Motor neuron (in vitro differentiated cells): ENCODE measurements around the gene FFAR3. TPM values are rescaled to one million over a fixed set of nuclear protein-coding genes. Genes with fewer than 3 reads are reported as not detected.
"Not testable (repeated sequence)": the region's sequence is repeated elsewhere in the genome, so short reads cannot be mapped to it uniquely, and the experiment has no call there.

Source experiments
- ATAC-seq, 8 experiments: fragments of 200-7000 bp; cut with Tn5 transposase; replicated peaks in 6 of 8; 2 replicates each; pipeline ENCODE4 v1.8.0; 2021; ENCODE audit warnings: mild to moderate bottlenecking in 8 of 8, moderate library complexity in 8 of 8
- H3K27ac ChIP-seq, 2 donors: fragments of 250-450 bp; sonication (Bioruptor Pico); 2 replicates each; pipeline ENCODE4 v1.9.0; 2021; ENCODE audit warnings: antibody characterized with exemption in 2 of 2, mild to moderate bottlenecking in 2 of 2, moderate library complexity in 1 of 2
- H3K4me1 ChIP-seq, 2 donors: fragments of 250-450 bp; sonication (Bioruptor Pico); replicated peaks in 1 of 2; 2 replicates each; pipeline ENCODE4 v1.6.1; 2021; ENCODE audit warnings: antibody characterized with exemption in 2 of 2, mild to moderate bottlenecking in 2 of 2, moderate library complexity in 1 of 2
- H3K4me3 ChIP-seq, 5 donors: fragments of 250-450 bp; sonication (Bioruptor Pico); 2 replicates each; pipeline ENCODE4 v1.9.0; 2021; ENCODE audit warnings: antibody characterized with exemption in 5 of 5, mild to moderate bottlenecking in 5 of 5, moderate library complexity in 4 of 5
- WGBS, 10 experiments: fragments of 450-650 bp; shearing (Covaris generic); methylation state at CpG; one replicate each; pipeline ENCODE4 v1.0.0; 2022; 5-methylcytosine and 5-hydroxymethylcytosine counted together
- in situ Hi-C, 9 experiments: fragments of 400-800 bp; cut with MboI; loops; one replicate each; pipeline ENCODE4 v1.15.0; 2021; ENCODE audit warnings: low sequenced_read_pairs in 9 of 9, low pct_unique_long_range_greater_than_20kb in 2 of 9; ENCODE audit not compliant: unreplicated experiment in 9 of 9
- total RNA-seq, 8 experiments: library from RNA; unstranded; fragments of 300-600 nt; gene quantifications; 2 replicates each; pipeline versions ENCODE4 v1.2.3 to v1.2.4, GENCODE V29; 2022

The FFAR3 gene
- total RNA-seq, 8 experiments from 2014 or later, result 0.31 to 0.52 TPM; not detected in 6

DNA sequence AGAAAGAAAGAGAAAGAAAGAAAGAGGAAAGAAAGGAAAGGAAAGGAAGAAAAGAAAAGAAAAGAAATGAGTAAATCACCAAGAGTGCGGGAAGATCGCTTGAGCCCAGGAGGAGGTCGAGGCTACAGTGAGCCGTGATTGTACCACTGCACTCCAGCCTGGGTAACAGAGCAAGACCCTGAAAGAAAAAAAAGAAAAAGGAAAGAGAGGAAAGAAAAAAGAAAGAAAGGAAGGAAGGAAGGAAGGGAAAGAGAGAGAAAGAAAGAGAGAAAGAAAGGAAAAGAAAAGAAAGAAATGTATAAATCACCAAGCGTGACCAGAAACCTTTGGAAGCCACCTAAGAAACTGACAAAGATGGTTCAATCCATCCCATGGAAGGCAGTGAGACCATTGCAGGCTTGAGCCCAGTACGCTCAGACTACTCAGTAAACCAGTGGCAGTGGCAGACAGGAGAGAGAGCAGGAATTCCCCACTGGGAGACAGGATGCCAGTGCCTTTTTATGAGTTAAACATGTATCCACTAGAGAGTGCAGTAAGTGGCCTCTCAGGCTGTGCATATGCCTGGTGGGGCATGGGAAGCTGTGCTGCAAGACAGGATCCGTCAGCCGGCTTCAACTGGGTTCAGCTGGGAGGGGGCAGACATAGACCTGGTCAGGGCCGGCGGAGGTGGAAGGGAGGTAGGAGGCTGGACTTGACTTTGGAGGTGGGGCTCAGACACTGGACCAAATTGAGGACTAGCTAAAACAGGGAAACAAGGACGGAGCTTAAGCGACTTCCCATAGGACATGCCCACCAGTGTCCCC, 17.4 kb downstream of the FFAR3 start:
- H3K27ac ChIP-seq, result no peak overlapping the region
- WGBS, 10 experiments, result 40 to 100% (median 84%) methylated on average over 1 to 10 of the region's 12 CpGs; no CpG with 5 or more reads in 1 of the 10 experiments
- peak in 1 of 8 experiments; percentile 31 for ATAC-seq
- no peaks in the 10 kb centered on the region for H3K4me1 ChIP-seq
- H3K4me3 ChIP-seq, result no peak overlapping the region
- in situ Hi-C loops, result no loop called here

DNA sequence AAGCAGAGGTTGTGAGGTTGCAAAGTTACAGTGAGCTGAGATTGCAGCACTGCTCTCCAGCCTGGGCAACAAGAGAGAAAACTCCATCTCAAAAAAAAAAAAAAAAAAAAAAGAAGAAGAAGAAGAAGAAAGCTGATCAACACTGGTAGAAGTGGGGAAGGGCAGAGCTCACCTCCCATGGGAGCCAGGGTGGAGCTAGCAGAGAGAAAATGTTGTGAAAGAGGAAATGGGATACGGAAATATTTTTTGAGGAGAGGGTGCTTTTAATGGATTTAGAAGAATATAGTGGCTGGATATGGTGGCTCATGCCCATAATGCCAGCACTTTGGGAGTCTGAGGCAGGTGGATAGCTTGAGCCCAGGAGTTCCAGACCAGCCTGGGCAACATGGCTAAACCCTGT, 19.4 kb downstream of the FFAR3 start:
- Histone ChIP-seq H3K27ac (no peak overlapping the region), H3K4me3 (no peak overlapping the region), H3K4me1 (no peaks in the 10 kb centered on the region)
- in situ Hi-C loops, result no loop called here
- no peak for ATAC-seq
- WGBS, 10 experiments, result 11 to 100% (median 57%) methylated on average over 1 of the region's 1 CpG; no CpG with 5 or more reads in 1 of the 10 experiments

DNA sequence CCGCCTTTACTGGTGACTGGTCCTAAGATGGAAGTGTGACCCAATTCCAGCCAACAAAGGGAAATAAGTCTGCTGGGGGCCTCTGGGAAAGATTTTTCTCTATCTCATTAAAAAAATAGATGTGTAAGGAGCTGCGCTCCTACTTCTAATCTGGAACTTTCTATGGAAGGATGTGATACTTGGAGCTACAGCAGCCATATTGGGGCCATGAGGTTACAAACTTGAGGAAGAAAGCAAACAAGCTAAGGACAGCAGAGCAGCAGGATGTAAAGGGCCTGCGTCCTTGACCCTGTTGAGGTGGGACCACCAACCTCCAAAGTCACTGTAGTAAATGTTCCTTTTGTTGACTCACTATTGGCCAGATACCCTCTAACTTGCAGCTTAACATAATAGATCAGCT, 20.1 kb downstream of the FFAR3 start:
- in situ Hi-C loops, result no loop called here

DNA sequence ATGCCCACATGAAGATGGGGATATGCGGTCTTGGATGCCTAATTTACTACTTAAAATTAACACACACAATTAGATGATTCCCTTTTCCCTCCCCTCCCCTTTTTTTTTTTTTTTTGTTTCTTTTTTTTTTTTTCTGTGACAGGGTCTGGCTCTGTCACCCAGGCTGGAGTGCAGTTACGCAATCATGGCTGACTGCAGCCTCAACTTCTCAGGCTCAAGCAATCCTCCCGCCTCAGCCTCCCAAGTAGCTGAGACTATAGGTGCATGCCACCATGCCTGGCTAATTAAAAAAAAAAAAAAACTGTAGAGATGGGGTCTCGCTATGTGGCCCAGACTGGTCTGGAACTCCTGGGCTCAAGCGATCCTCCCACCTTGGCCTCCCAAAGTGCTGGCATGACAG, 21.3 kb downstream of the FFAR3 start:
- 20 to 100% (median 83%) methylated on average over 1 to 5 of the region's 5 CpGs for WGBS, 10 experiments
- H3K27ac ChIP-seq, H3K4me1 ChIP-seq: not testable (repeated sequence)

More for the DNA sequence above, 20.1 kb downstream of the FFAR3 start:
- Histone ChIP-seq H3K4me1 (no peaks in the 10 kb centered on the region), H3K27ac (no peak overlapping the region), H3K4me3 (no peak overlapping the region)
- 20 to 100% (median 80%) methylated on average over 1 to 2 of the region's 3 CpGs; no CpG with 5 or more reads in 1 of the 10 experiments for WGBS, 10 experiments
- ATAC-seq, result no peak

DNA sequence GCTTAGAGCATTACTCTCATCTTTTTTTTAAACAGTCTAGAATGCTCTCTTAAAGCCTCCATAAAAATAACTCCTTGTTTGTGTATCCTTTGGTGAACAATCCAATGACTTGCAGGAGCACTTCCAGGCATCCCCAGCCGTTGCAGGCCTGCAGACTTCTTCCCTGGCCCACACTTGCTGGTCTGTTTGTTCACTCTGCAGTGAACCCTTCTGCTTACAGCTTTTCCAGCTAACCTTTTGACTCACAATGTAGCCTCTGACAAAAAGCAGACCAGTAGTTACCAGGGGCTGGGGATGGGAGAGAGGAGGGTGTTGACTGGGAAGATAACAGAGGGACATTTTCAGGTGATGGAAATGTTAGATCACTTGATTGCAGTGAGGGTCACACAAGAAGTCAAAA, 21.7 kb downstream of the FFAR3 start:
- Histone ChIP-seq H3K27ac (no peak overlapping the region), H3K4me1 (no peaks in the 10 kb centered on the region), H3K4me3 (no peak overlapping the region)
- peak in 1 of 8 experiments; percentile 23 for ATAC-seq
- WGBS, 10 experiments, result 0 to 20% methylated on average over 1 of the region's 1 CpG; no CpG with 5 or more reads in 8 of the 10 experiments
- in situ Hi-C loops, result no loop called here

More for the DNA sequence above, 21.3 kb downstream of the FFAR3 start:
- ATAC-seq, in situ Hi-C loops, H3K4me3 ChIP-seq: not testable (repeated sequence)

DNA sequence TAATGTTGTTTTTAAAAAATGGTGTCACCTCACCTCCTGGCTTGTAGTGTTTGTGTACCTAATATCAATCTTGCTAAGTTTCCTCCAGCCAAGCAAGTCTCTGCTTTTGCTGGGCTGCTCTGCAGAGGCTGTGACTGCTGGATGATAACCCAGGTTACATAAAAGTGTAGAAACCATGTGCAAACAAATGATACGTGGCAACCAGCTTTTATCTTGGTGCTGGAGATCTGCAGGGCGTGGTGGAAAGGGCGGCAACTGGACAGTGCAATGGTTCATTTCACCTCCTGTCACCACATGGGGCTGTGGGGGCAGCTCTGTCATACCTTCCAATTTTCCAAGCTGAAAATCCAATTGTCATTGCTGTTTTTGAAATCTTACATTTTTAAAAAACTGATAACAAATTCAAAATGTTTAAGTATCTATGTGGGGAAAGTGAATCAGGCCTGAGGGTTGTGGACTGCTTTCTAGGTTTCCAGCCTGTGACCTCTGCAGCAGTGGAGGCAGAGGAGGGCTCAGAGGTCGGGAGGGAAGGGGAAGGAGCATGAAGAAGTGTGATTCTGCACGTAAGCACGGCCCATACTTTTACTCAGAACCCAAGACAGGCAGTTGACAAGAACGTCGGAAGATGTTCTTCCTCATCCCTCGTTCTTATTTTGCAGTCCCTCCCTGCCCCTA, 22.3 kb downstream of the FFAR3 start:
- Histone ChIP-seq H3K4me1 (no peaks in the 10 kb centered on the region), H3K27ac (no peak overlapping the region), H3K4me3 (no peak overlapping the region)
- peak in 3 of 8 experiments; percentile 62 to 70 (median 68) for ATAC-seq
- 6 to 89% (median 51%) methylated on average over 1 to 6 of the region's 9 CpGs; no CpG with 5 or more reads in 1 of the 10 experiments for WGBS, 10 experiments
- in situ Hi-C loops, result no loop called here

DNA sequence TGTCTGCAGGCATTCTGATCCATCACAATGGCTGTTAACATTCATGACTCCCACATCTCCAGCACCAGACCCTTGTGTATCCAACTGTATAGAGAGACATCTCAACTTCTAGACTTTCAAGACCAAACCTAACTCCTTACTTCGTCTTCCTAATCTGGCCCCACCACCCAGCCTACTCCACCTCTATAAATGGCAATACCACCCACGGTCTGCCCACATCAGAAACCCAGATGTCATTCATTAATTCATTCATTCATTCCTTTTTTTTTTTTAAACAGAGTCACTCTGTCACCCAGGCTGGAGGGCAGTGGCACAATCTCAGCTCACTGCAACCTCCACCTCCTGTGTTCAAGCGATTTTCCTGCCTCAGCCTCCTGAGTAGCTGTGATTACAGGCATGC, 23.1 kb downstream of the FFAR3 start:
- ATAC-seq, result no peak
- WGBS, 10 experiments, result 0 to 80% (median 34%) methylated on average over 1 to 3 of the region's 3 CpGs; no CpG with 5 or more reads in 2 of the 10 experiments
- in situ Hi-C loops, result no loop called here

DNA sequence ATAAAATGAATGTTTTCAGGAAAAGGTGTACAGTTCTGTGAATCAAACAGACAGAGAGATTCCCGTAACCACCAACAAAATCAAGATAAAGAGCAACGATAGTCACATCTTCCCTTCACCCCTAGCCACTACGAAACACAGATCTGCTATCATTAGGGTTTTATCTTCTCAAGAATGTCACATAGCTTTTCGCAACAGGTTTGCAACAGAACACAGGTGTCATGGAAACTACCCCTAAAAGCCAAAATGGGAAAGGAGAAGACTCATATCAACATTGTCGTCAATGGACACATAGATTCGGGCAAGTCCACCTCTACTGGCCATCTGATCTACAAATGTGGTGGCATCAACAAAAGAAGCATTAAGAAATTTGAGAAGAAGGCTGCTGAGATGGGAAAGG, 23.7 kb downstream of the FFAR3 start:
- in situ Hi-C loops, result no loop called here
- no peak for ATAC-seq
- Histone ChIP-seq H3K4me3 (no peak overlapping the region), H3K4me1 (no peaks in the 10 kb centered on the region), H3K27ac (no peak overlapping the region)
- WGBS, 10 experiments, result 29 to 100% (median 79%) methylated on average over 1 to 6 of the region's 6 CpGs

More for the DNA sequence above, 23.1 kb downstream of the FFAR3 start:
- H3K27ac ChIP-seq, result no peak overlapping the region
- H3K4me1 ChIP-seq, result no peaks in the 10 kb centered on the region
- no peak overlapping the region for H3K4me3 ChIP-seq

DNA sequence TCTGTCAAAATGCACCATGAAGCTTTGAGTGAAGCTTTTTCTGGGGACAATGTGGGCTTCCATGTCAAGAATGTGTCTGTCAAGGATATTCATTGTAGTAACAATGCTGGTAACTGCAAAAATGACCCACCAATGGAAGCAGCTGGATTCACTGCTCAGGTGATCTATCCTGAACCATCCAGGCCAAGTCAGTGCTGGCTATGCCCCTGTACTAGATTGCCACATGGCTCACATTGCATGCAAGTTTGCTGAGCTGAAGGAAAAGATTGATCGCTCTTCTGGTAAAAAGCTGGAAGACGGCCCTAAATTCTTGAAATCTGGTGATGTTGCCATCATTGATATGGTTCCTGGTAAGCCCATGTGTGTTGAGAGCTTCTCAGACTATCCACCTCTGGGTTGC, 25.3 kb downstream of the FFAR3 start:
- no peak for ATAC-seq
- WGBS, 10 experiments, result 0 to 69% (median 66%) methylated on average over 2 of the region's 2 CpGs; no CpG with 5 or more reads in 6 of the 10 experiments
- in situ Hi-C loops, result no loop called here
- no peak overlapping the region for H3K4me3 ChIP-seq
- no peak overlapping the region for H3K27ac ChIP-seq
- no peaks in the 10 kb centered on the region for H3K4me1 ChIP-seq

DNA sequence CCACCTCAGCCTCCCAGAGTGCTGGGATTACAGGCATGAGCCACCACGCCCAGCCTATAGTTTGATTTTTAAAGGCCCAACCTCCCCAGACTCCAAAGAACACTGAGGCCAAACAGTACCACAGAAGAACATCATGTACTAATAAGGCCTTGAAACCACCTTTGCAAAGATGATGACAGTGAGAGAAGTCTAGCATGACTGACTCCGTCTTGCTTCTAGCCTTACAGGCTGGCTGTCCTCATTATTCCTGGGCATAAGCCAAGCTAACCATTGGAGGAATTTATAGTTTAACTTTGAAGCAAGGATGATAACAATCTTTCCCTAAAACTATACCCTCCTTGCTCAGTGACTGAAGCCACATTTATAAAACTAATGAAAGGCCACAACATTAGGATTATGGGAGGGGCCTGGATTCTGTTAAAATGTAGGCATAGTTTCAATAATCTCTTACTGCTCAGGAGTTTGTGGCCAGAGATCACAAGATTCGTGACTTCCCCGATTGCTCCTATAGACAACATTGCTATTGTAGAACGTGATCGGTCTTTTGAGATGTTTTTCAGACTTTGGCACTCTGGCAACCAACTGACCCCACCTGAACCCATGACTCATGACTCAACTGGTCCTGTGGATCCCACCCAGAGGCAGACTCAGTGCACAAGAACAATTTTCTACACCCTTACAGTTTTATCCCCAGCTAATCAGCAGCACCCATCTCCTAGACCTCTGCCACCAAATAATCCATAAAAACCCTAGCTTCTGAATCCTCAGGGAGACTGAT, 30.2 kb downstream of the FFAR3 start:
- Histone ChIP-seq H3K4me3 (no peak overlapping the region), H3K4me1 (no peaks in the 10 kb centered on the region), H3K27ac (no peak overlapping the region)
- 0 to 95% (median 67%) methylated on average over 1 to 6 of the region's 6 CpGs; no CpG with 5 or more reads in 2 of the 10 experiments for WGBS, 10 experiments
- peak in 2 of 8 experiments; percentile 51 to 64 for ATAC-seq
- in situ Hi-C loops, result no loop called here

DNA sequence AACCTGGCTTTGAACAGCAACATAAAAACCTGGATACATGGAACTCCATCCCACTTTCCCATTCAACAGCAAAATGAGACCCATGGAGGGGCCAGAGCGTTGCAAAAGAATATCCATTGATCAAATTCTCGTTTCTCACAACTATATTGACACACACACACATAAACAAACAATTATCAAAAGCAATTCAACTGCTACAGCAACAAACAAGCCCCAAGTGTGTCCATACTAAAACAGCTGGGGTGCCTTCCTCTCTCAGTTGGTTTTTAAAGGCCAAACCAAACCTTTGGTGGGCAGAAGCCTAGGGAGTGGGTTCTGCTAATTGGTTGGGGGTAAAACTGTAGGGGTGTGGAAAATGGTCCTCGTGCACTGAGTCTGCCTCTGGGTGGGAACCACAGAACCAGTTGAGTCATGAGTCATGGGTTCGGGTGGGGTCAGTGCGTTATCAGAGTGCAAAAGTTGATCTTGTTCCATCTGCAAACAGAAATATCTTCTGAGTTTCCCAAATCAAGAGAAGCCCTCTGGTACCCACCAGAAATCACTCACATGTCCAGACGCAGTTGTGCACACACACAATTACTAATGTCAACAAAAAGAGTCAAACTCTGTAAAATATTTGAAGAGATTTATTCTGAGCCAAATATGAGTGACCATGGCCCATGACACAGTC, 31.1 kb downstream of the FFAR3 start:
- WGBS, 10 experiments, result 11 to 84% (median 54%) methylated on average over 1 to 5 of the region's 6 CpGs; no CpG with 5 or more reads in 1 of the 10 experiments
- Histone ChIP-seq H3K4me1 (no peaks in the 10 kb centered on the region), H3K4me3 (no peak overlapping the region), H3K27ac (no peak overlapping the region)
- in situ Hi-C loops, result no loop called here
- ATAC-seq, result peak in 2 of 8 experiments; percentile 75 to 83
